Measurements from ENCODE around the gene DCAF6.

DNA sequence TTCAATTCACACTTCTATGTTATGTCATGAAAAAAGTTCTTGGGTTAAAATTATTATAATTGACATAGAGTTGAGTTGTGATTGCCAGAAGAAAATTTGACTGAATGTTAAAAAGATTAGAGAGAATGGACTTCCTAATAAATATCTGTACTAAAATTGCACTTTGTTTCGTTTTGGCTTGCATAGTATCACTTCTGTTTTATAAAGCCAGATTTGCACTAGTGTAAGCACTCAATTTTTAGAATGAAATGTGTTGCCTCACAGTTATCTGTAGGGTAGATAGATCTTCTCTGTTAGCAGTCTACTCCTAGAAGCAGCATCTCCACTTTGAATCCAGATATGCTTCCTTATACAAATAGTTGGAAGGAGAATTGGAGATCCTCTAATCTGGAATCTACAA is 95.5 kb downstream of the DCAF6 start:
- no peak for TF ChIP-seq POLR2AphosphoS5 (IDR thresholded peaks at IDR 0.05; ENCODE audit: borderline replicate concordance, low read depth, low read length)
- no peak for TF ChIP-seq EZH2 (IDR thresholded peaks at IDR 0.05)
- TF ChIP-seq FOXP2 (optimal IDR thresholded peaks at IDR 0.05; ENCODE audit: control extremely low read depth, extremely low read length, insufficient read depth), result no peak

Data from SK-N-MC (cell line).